Mesothelial cell of epicardium (in vitro differentiated cells): ENCODE measurements around the gene EPG5. TPM values are rescaled to one million over a fixed set of nuclear protein-coding genes. Genes with fewer than 3 reads are reported as not detected.

ENCODE experiments used
- DNase-seq, 2 experiments: peaks; one replicate each; pipeline ENCODE4 v3.0.0; 2021; ENCODE audit warnings: low spot score in 2 of 2; ENCODE audit not compliant: unreplicated experiment in 2 of 2
- H3K27ac Mint-ChIP-seq: 2 replicates; pipeline ENCODE4 v1.8.0; 2021; ENCODE audit warnings: mixed read lengths
- H3K27me3 Mint-ChIP-seq: 2 replicates; pipeline ENCODE4 v1.8.0; 2021; ENCODE audit warnings: low read depth, mixed read lengths
- H3K36me3 Mint-ChIP-seq: 2 replicates; pipeline ENCODE4 v1.8.0; 2021; ENCODE audit warnings: mixed read lengths
- H3K4me1 Mint-ChIP-seq: 2 replicates; pipeline ENCODE4 v1.8.0; 2021; ENCODE audit warnings: mixed read lengths
- H3K4me3 Mint-ChIP-seq: 2 replicates; pipeline ENCODE4 v1.8.0; 2021; ENCODE audit warnings: mild to moderate bottlenecking, moderate library complexity, mixed read lengths
- H3K9me3 Mint-ChIP-seq: 2 replicates; pipeline ENCODE4 v1.8.0; 2021; ENCODE audit warnings: mixed read lengths
- total RNA-seq: library from RNA; stranded (reverse); gene quantifications from 3 replicates; pipeline ENCODE4 v1.2.1, GENCODE V29; 2021
- TF ChIP-seq, protein P1 (sequence below): fragments of 200-600 bp; sonication (generic); IDR thresholded peaks from one replicate; pipeline ENCODE4 v1.5.0; 2021; ENCODE audit warnings: antibody characterized with exemption; ENCODE audit not compliant: unreplicated experiment

The EPG5 gene
- total RNA-seq, 1 donor from 2014 or later = 39.3 TPM

DNA sequence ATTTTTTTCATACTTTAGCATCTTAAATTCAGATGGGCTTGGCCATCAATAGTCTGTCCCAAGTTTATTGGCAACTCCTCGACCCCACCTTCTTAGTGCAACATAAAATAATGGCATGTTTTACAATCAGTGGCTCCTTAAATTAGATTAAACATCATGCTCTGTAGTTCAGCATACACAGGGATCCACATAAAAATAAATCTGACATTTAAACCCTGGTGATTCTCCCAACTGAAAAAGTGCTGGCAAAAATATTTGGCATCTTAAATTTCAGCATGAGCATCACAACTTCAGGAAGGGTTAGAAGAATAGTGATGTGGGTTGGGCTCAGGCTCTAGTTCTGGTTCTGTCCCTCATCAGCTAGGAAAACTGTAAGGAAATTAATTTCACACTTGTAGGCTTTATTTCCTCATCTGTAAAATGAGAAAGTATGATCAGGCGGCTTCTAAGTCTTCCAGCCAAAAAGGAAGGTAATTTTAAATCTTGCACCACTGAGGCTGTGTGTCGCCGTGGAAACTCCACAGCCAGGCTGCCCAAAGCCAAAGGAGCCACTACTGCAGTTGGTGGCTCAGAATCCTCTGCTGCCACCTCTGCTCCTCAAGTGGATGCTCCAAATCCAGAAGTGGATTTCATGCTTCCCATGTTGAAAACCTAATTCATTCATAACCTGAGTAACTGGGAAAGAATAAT lies 17.6 kb upstream of the EPG5 start:
- no peak overlapping the region for H3K27ac Mint-ChIP-seq
- TF ChIP-seq, protein P1, sequence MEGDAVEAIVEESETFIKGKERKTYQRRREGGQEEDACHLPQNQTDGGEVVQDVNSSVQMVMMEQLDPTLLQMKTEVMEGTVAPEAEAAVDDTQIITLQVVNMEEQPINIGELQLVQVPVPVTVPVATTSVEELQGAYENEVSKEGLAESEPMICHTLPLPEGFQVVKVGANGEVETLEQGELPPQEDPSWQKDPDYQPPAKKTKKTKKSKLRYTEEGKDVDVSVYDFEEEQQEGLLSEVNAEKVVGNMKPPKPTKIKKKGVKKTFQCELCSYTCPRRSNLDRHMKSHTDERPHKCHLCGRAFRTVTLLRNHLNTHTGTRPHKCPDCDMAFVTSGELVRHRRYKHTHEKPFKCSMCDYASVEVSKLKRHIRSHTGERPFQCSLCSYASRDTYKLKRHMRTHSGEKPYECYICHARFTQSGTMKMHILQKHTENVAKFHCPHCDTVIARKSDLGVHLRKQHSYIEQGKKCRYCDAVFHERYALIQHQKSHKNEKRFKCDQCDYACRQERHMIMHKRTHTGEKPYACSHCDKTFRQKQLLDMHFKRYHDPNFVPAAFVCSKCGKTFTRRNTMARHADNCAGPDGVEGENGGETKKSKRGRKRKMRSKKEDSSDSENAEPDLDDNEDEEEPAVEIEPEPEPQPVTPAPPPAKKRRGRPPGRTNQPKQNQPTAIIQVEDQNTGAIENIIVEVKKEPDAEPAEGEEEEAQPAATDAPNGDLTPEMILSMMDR = no peak
- H3K36me3 Mint-ChIP-seq = peaks cover 17% of the 10 kb centered on the region
- no peak for DNase-seq
- H3K4me1 Mint-ChIP-seq = no peaks in the 10 kb centered on the region
- no peak overlapping the region for H3K4me3 Mint-ChIP-seq
- no peaks in the 10 kb centered on the region for H3K9me3 Mint-ChIP-seq
- no peaks in the 10 kb centered on the region for H3K27me3 Mint-ChIP-seq

DNA sequence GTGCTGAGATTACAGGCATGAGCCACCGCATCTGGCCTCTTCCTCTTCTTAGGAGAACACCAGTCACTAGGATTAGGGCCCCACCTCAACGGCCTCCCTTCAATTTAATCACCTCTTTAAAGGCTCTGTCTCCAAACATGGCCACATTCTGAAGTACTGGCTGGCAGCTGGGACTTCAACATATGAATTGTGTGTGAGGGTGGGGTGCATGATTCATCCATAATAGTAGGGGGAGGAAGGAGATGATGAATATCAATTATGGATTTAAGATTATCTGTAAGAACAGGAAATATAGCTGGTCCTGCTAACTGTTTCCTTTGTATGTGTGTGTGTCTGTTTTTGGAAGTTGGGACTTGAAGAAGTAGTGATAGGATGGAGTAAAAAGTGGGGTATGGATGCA lies 14.7 kb upstream of the EPG5 start:
- H3K9me3 Mint-ChIP-seq = no peaks in the 10 kb centered on the region
- H3K36me3 Mint-ChIP-seq = no peaks in the 10 kb centered on the region
- H3K27me3 Mint-ChIP-seq = no peaks in the 10 kb centered on the region
- TF ChIP-seq, protein P1 = no peak
- H3K27ac Mint-ChIP-seq = no peak overlapping the region
- no peak for DNase-seq
- no peaks in the 10 kb centered on the region for H3K4me1 Mint-ChIP-seq
- H3K4me3 Mint-ChIP-seq = no peak overlapping the region

DNA sequence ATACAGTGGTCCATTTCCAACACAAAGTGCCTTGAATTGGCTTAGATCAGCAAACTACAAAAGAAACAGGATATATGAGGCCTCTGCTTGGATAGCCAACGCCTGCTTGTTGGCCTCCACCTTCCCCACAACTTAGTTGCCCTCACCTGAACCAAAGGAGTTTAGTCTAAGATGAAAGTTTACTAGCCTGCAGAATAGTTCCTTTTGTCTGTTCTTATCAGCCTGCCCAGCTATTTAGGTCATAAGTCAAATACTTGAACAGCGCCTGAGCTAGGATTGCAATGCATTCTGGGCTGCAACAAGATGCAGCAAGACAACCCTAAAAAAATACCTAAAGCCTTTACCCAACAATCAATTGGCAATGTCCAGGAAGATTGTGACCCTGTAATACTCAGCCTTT lies 13.1 kb upstream of the EPG5 start:
- H3K27ac Mint-ChIP-seq = no peak overlapping the region
- H3K27me3 Mint-ChIP-seq = no peaks in the 10 kb centered on the region
- H3K9me3 Mint-ChIP-seq = no peaks in the 10 kb centered on the region
- TF ChIP-seq, protein P1 = no peak
- no peak overlapping the region for H3K4me3 Mint-ChIP-seq
- no peak for DNase-seq
- H3K36me3 Mint-ChIP-seq = no peaks in the 10 kb centered on the region
- no peaks in the 10 kb centered on the region for H3K4me1 Mint-ChIP-seq

DNA sequence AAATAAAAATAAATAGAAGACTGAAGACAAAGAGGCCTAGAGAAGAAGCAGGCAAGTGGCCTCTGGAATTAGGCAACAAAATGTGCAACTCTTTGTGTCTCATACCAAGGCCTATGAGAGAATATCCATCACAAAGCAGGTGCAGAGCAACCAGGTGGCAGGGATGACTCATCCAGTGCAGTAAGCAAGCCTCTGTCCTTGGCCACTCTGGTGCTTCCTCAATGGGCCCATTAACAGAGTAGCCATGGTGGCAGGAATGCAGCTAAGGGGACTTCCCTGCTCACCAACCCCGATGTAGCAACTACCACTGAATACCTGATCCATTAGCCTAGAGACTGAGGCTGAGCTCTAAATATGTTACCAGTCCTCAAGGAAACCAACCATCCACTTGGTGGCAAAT lies 11.0 kb upstream of the EPG5 start:
- H3K36me3 Mint-ChIP-seq = no peaks in the 10 kb centered on the region
- H3K27me3 Mint-ChIP-seq = no peaks in the 10 kb centered on the region
- no peak overlapping the region for H3K4me3 Mint-ChIP-seq
- H3K4me1 Mint-ChIP-seq = no peaks in the 10 kb centered on the region
- H3K9me3 Mint-ChIP-seq = no peaks in the 10 kb centered on the region
- DNase-seq = no peak
- TF ChIP-seq, protein P1 = no peak
- H3K27ac Mint-ChIP-seq = no peak overlapping the region

DNA sequence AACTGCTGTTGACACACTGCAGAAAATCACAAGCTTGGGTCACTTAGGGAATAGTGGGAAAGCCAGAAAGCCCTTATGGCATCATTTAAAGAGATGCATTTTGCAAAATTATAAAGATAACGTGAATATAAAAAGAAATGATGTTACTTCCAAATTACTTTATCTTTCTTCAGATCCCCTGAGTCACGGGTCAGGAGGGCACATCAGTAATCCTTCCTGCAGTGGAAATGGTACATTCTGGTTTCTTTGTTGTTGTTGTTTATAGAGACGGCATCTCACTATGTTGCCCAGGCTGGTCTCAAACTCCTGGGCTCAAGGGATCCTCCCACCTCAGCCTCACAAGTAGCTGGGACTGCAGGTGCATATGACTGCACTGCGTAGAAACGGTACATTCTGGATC lies 9.8 kb upstream of the EPG5 start:
- no peak for DNase-seq
- TF ChIP-seq, protein P1 = no peak
- no peaks in the 10 kb centered on the region for H3K36me3 Mint-ChIP-seq
- no peak overlapping the region for H3K4me3 Mint-ChIP-seq
- no peaks in the 10 kb centered on the region for H3K9me3 Mint-ChIP-seq
- no peaks in the 10 kb centered on the region for H3K4me1 Mint-ChIP-seq
- no peak overlapping the region for H3K27ac Mint-ChIP-seq
- H3K27me3 Mint-ChIP-seq = no peaks in the 10 kb centered on the region

DNA sequence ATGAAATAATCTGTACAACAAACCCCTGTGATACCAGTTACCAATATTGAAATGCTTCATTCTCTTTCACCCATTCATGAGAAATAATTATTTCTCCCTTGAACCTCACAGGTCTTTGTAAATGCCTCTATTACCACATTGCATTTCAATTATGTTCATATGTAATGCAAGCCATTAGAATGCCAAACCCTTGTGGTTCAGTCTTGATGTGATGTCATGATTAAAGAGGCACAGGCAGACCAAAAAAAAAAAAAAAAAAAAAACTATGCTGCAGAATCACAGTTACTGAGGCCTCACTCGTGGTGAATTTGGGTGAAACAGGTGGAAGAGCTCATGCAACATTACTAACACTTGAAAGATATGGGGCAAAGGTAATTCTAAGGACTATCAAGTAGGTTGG lies 9.4 kb upstream of the EPG5 start:
- H3K36me3 Mint-ChIP-seq = no peaks in the 10 kb centered on the region
- DNase-seq = no peak
- no peaks in the 10 kb centered on the region for H3K4me1 Mint-ChIP-seq
- no peaks in the 10 kb centered on the region for H3K27me3 Mint-ChIP-seq
- H3K9me3 Mint-ChIP-seq = no peaks in the 10 kb centered on the region
- TF ChIP-seq, protein P1 = no peak
- H3K4me3 Mint-ChIP-seq = no peak overlapping the region
- no peak overlapping the region for H3K27ac Mint-ChIP-seq
